HG03045 (cell line): ENCODE measurements around the gene PCDHGB1.
"Not testable (repeated sequence)": the region's sequence is repeated elsewhere in the genome, so short reads cannot be mapped to it uniquely, and the experiment has no call there.

Experiments
- ATAC-seq: cut with Tn5 transposase; IDR thresholded peaks from one replicate; pipeline ENCODE4 v1.9.1; 2021; ENCODE audit warnings: mild to moderate bottlenecking, moderate library complexity; ENCODE audit not compliant: unreplicated experiment

The PCDHGB1 gene

GRCh38 chr5:141382469-141383294, 32.8 kb downstream of the PCDHGB1 start, which contains the start of gene PCDHGA7:
TSS of gene PCDHGA7 (plus strand) at chr5:141382742. CDS start at chr5:141382900, 158 bp downstream.
- no peak for ATAC-seq

GRCh38 chr5:141383345-141383744, 33.4 kb downstream of the PCDHGB1 start:
- ATAC-seq = no peak

- ATAC-seq = no peak
These were observed 34.8 kb downstream of the PCDHGB1 start for GRCh38 chr5:141384471-141385267.

GRCh38 chr5:141387557-141388311, 37.8 kb downstream of the PCDHGB1 start, which contains the start of gene PCDHGB4:
TSS of gene PCDHGB4 (plus strand) at chr5:141387698. CDS start at chr5:141387885, 187 bp downstream.
- ATAC-seq = not testable (repeated sequence)

GRCh38 chr5:141388661-141389060, 38.8 kb downstream of the PCDHGB1 start:
- no peak for ATAC-seq

- ATAC-seq = no peak
These were observed 39.5 kb downstream of the PCDHGB1 start for GRCh38 chr5:141389153-141390042.

- ATAC-seq = no peak
These were observed 42.7 kb downstream of the PCDHGB1 start, which contains the start of gene PCDHGA8 for GRCh38 chr5:141392429-141393198. TSS of gene PCDHGA8 (plus strand) at chr5:141392633. CDS start at chr5:141392814, 181 bp downstream.

- no peak for ATAC-seq
These were observed 43.4 kb downstream of the PCDHGB1 start for GRCh38 chr5:141393267-141393666.

- ATAC-seq = not testable (repeated sequence)
These were observed 44.7 kb downstream of the PCDHGB1 start for GRCh38 chr5:141394401-141395187.

GRCh38 chr5:141397756-141398551, 48.1 kb downstream of the PCDHGB1 start, which contains the start of gene PCDHGB5:
TSS of gene PCDHGB5 (plus strand) at chr5:141397947. CDS start at chr5:141398128, 181 bp downstream.
- ATAC-seq = peak; percentile 90

GRCh38 chr5:141398608-141399007, 48.7 kb downstream of the PCDHGB1 start:
- no peak for ATAC-seq

GRCh38 chr5:141399555-141400258, 49.8 kb downstream of the PCDHGB1 start:
- ATAC-seq = no peak
